Urinary bladder (tissue), 4 donors: ENCODE data around the gene TSPAN19. TPM values are rescaled to one million over a fixed set of nuclear protein-coding genes. Genes with fewer than 3 reads are reported as not detected.

ENCODE experiments used
- DNase-seq: peaks from one replicate; pipeline ENCODE4 v3.0.0-alpha.2; 2015; ENCODE audit errors: extremely low spot score
- H3K27ac ChIP-seq: one replicate; pipeline ENCODE4 v1.5.1; 2013; ENCODE audit warnings: low read depth, mild to moderate bottlenecking, moderate library complexity
- H3K36me3 ChIP-seq: one replicate; pipeline ENCODE4 v1.6.1; 2013; ENCODE audit warnings: mild to moderate bottlenecking, moderate library complexity; ENCODE audit not compliant: insufficient read depth
- H3K4me1 ChIP-seq: one replicate; pipeline ENCODE4 v1.6.1; 2013; ENCODE audit warnings: mild to moderate bottlenecking, moderate library complexity; ENCODE audit not compliant: insufficient read depth
- H3K4me3 ChIP-seq: one replicate; pipeline ENCODE4 v1.5.1; 2013; ENCODE audit warnings: low read depth, low read length
- WGBS: extraction: QIAGEN DNeasy Blood & Tissue Kit; methylation state at CpG from one replicate; pipeline ENCODE4 v1.1.7; 2013; 5-methylcytosine and 5-hydroxymethylcytosine counted together
- polyA plus RNA-seq: library from polyadenylated mRNA; stranded (reverse); fragments of 200-250 nt; gene quantifications from one replicate; pipeline ENCODE4 v1.2.3, GENCODE V29; 2013
- total RNA-seq: library from RNA; depleted of rRNA; stranded (reverse); fragments of >200 nt; gene quantifications from one replicate; pipeline ENCODE4 v1.2.3, GENCODE V29; 2014
- donor health status: healthy with polysubstance abuse.
- donor health status: healthy.

Gene TSPAN19
- total and polyA plus RNA-seq, 2 donors: not detected

- Histone ChIP-seq H3K4me3 (no peak overlapping the region), H3K4me1 (no peaks in the 10 kb centered on the region), H3K36me3 (no peaks in the 10 kb centered on the region), H3K27ac (no peak overlapping the region)
- DNase-seq: no peak
- WGBS: 62% methylated on average over 2 of the region's 2 CpGs
Measured at GRCh38 chr12:84986117-84986516, 50.0 kb downstream of the TSPAN19 start.

GRCh38 chr12:84983289-84983688, 52.8 kb downstream of the TSPAN19 start:
- 60% methylated on average over 3 of the region's 3 CpGs for WGBS

DNA sequence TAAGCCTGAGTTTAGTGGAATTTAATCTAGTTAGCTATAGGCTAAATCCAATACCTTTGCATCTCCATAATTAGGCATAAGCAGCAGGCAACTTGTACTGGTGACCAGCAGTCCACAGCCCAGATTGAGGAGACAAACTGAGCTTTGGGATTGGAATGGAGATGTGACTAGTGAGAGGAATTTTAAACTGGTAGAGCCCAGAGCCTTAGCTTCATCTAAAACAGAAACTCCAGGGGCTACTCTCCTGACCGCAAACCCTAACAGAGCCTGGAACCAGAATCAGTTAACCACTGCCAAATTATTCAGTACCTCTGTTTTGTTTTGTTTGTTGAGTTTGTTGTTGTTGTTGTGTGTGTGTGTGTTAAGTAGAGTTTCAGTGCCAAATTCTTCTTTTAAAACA, 53.2 kb downstream of the TSPAN19 start:
- WGBS: 90% methylated on average over 1 of the region's 1 CpG
- Histone ChIP-seq H3K4me3 (no peak overlapping the region), H3K36me3 (no peaks in the 10 kb centered on the region), H3K27ac (no peak overlapping the region), H3K4me1 (no peaks in the 10 kb centered on the region)
- DNase-seq: no peak

More at GRCh38 chr12:84983289-84983688, 52.8 kb downstream of the TSPAN19 start:
- H3K4me1 ChIP-seq: no peaks in the 10 kb centered on the region
- H3K27ac ChIP-seq: no peak overlapping the region
- DNase-seq: no peak
- no peaks in the 10 kb centered on the region for H3K36me3 ChIP-seq
- H3K4me3 ChIP-seq: no peak overlapping the region

- Histone ChIP-seq H3K4me3 (no peak overlapping the region), H3K36me3 (no peaks in the 10 kb centered on the region), H3K27ac (no peak overlapping the region), H3K4me1 (no peaks in the 10 kb centered on the region)
- 13% methylated on average over 1 of the region's 1 CpG for WGBS
- no peak for DNase-seq
Measured at GRCh38 chr12:84978921-84979320, 57.2 kb downstream of the TSPAN19 start.

DNA sequence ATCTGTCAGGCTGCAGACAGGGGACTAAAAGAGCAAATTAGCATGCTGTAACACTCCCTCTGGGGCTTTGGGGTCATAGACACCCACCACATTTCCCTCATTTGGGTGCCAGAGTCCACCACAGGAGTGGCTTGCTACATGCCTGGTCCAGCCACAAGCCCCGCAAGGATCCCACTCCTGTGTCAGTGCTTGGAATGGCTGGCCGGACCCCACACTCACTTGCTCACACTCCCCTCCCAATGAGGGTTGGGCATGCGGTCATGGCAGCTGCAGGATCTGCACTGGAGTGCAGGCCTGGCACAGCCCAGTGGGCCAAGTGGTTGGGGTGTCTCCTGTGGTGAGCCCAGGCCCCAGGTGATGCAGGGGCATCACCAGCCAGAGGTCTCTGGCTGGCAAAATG, 59.9 kb downstream of the TSPAN19 start:
- Histone ChIP-seq H3K36me3 (no peaks in the 10 kb centered on the region), H3K4me3 (no peak overlapping the region), H3K4me1 (no peaks in the 10 kb centered on the region), H3K27ac (no peak overlapping the region)
- 91% methylated on average over 3 of the region's 3 CpGs for WGBS
- DNase-seq: no peak

GRCh38 chr12:84974155-84974815, 61.8 kb downstream of the TSPAN19 start:
- 94% methylated on average over 2 of the region's 2 CpGs for WGBS
- Histone ChIP-seq H3K4me3 (no peak overlapping the region), H3K36me3 (no peaks in the 10 kb centered on the region), H3K27ac (no peak overlapping the region), H3K4me1 (no peaks in the 10 kb centered on the region)
- no peak for DNase-seq

- H3K4me1 ChIP-seq: no peaks in the 10 kb centered on the region
- no peak for DNase-seq
Measured at GRCh38 chr12:84973026-84973425, 63.1 kb downstream of the TSPAN19 start.

DNA sequence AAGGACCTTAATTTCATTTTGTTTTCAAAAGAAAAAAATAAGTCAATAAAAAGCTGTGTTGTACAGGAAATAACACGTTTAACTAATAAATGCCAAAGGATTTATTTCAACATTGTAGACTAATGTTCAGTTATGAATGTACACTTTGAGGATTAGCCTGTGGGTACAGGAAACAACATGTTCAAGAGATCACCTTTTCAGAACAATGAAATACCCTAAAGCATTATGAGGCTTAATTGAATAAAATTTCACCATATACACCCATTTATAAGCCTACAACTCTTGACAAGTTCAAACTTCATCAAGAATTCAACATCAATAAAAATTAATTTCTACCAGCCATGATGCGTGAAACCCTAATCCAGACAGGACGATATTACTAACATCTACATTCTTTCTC, 66.9 kb downstream of the TSPAN19 start:
- no peak for DNase-seq
- Histone ChIP-seq H3K4me1 (no peaks in the 10 kb centered on the region), H3K36me3 (no peaks in the 10 kb centered on the region), H3K27ac (no peak overlapping the region), H3K4me3 (no peak overlapping the region)
- WGBS: 74% methylated on average over 3 of the region's 3 CpGs

More at GRCh38 chr12:84973026-84973425, 63.1 kb downstream of the TSPAN19 start:
- no peak overlapping the region for H3K27ac ChIP-seq
- H3K36me3 ChIP-seq: no peaks in the 10 kb centered on the region
- H3K4me3 ChIP-seq: no peak overlapping the region

Other genes with a start within 250 kb of the TSPAN19 start
- gene SLC6A15, start 123.5 kb downstream of the TSPAN19 start, total RNA-seq: 1.2 TPM
- 0.22 TPM for gene SLC6A15, start 123.5 kb downstream of the TSPAN19 start, polyA plus RNA-seq
- gene LRRIQ1, start 74 bp upstream of the TSPAN19 start, total RNA-seq: 0.79 TPM
- gene LRRIQ1, start 74 bp upstream of the TSPAN19 start, polyA plus RNA-seq: 0.10 TPM
- 1.1 TPM for gene ALX1, start 243.9 kb upstream of the TSPAN19 start, total RNA-seq
- 0.24 TPM for gene ALX1, start 243.9 kb upstream of the TSPAN19 start, polyA plus RNA-seq